Tibial nerve (tissue), 4 donors: ENCODE measurements around the gene DNAJC6.

Experiments
- CTCF ChIP-seq, 5 experiments: fragments of 200-600 bp in 3 of 5; fragments of 450-650 bp in 2 of 5; sonication (generic) in 3 of 5; IDR thresholded peaks; one replicate each; pipeline ENCODE4 v1.5.1; 2016 to 2019; ENCODE audit warnings: antibody characterized with exemption in 5 of 5, mild to moderate bottlenecking in 3 of 5, moderate library complexity in 2 of 5
- EP300 ChIP-seq, 2 donors: sonication (generic); formaldehyde crosslinking; IDR thresholded peaks; one replicate each; pipeline ENCODE4 v1.6.1; 2017; ENCODE audit warnings: antibody characterized with exemption in 2 of 2, mild to moderate bottlenecking in 1 of 2
- POLR2A ChIP-seq, 2 donors: fragments of 450-650 bp; IDR thresholded peaks; one replicate each; pipeline ENCODE4 v1.6.1; 2017; ENCODE audit warnings: antibody characterized with exemption in 2 of 2, mild to moderate bottlenecking in 2 of 2, moderate library complexity in 2 of 2

- TF ChIP-seq POLR2A (IDR thresholded peaks at IDR 0.05) (no peak), CTCF (IDR thresholded peaks at IDR 0.05) (no peak), EP300 (IDR thresholded peaks at IDR 0.05) (no peak)
Observed at GRCh38 chr1:65259816-65260215, 49.5 kb upstream of the DNAJC6 start.
